ENCODE data around the gene ARHGAP27. TPM values are rescaled to one million over a fixed set of nuclear protein-coding genes. Genes with fewer than 3 reads are reported as not detected.
A peak's percentile ranks its signal among the peaks of the same experiment; 100 is the strongest.

Gene ARHGAP27
- total RNA-seq, 3 donors from 2014 or later (not counting 1 experiment from before 2014, with no cell fraction given), result 125 to 141 (median 126) TPM

GRCh38 chr17:45394913-45395568 lies 37.6 kb downstream of the ARHGAP27 start:
- DNase-seq, result peak in 1 of 2 donors; percentile 74
- Histone ChIP-seq H3K36me3 (ENCODE audit: control insufficient read depth, insufficient read depth, low read length) (peaks cover 54% of the 10 kb centered on the region), H3K27me3 (ENCODE audit: control insufficient read depth, insufficient read depth, low read length) (no peaks in the 10 kb centered on the region), H3K4me3 (ENCODE audit: low read length) (no peak overlapping the region), H3K9me3 (ENCODE audit: control insufficient read depth, insufficient read depth, low read length) (no peaks in the 10 kb centered on the region), H3K27ac (ENCODE audit: low read length) (peak overlapping the region; percentile 11), H3K4me1 (ENCODE audit: control insufficient read depth, insufficient read depth, low read length) (peaks cover 6% of the 10 kb centered on the region)
- H3K27ac Mint-ChIP-seq, result peak overlapping the region in 1 of 2 donors; percentile 43
- WGBS (ENCODE audit: insufficient coverage), result 60% methylated on average over 22 of the region's 30 CpGs
- no peaks in the 10 kb centered on the region for H3K27me3 Mint-ChIP-seq (ENCODE audit: low read depth in 2 of 2)
- H3K4me1 Mint-ChIP-seq, result peaks cover 16 to 25% of the 10 kb centered on the region in 2 donors
- TF ChIP-seq CTCF (IDR thresholded peaks at IDR 0.05), result peak; percentile 55
- H3K9me3 Mint-ChIP-seq, result no peaks in the 10 kb centered on the region
- intact Hi-C loops (cut with micrococcal nuclease), result no loop called here
- peak; percentile 55 to 78 (median 69) for ATAC-seq
- H3K36me3 Mint-ChIP-seq, result peaks cover 6% of the 10 kb centered on the region
- H3K4me3 Mint-ChIP-seq, result no peak overlapping the region

- peaks cover 16 to 25% of the 10 kb centered on the region in 2 donors for H3K4me1 Mint-ChIP-seq
- Histone ChIP-seq H3K4me1 (ENCODE audit: control insufficient read depth, insufficient read depth, low read length) (peaks cover 6% of the 10 kb centered on the region), H3K4me3 (ENCODE audit: low read length) (no peak overlapping the region), H3K9me3 (ENCODE audit: control insufficient read depth, insufficient read depth, low read length) (no peaks in the 10 kb centered on the region), H3K36me3 (ENCODE audit: control insufficient read depth, insufficient read depth, low read length) (peaks cover 49% of the 10 kb centered on the region), H3K27ac (ENCODE audit: low read length) (no peak overlapping the region), H3K27me3 (ENCODE audit: control insufficient read depth, insufficient read depth, low read length) (no peaks in the 10 kb centered on the region)
- H3K27ac Mint-ChIP-seq, result peak overlapping the region in 1 of 2 donors; percentile 43
- TF ChIP-seq CTCF (IDR thresholded peaks at IDR 0.05), result no peak
- no peaks in the 10 kb centered on the region for H3K9me3 Mint-ChIP-seq
- intact Hi-C loops (cut with micrococcal nuclease), result no loop called here
- DNase-seq, result no peak
- ATAC-seq, result no peak
- H3K36me3 Mint-ChIP-seq, result peaks cover 6% of the 10 kb centered on the region
- no peak overlapping the region for H3K4me3 Mint-ChIP-seq
- 85% methylated on average over 4 of the region's 4 CpGs for WGBS (ENCODE audit: insufficient coverage)
- peaks cover 0 to 2% of the 10 kb centered on the region in 2 donors for H3K27me3 Mint-ChIP-seq (ENCODE audit: low read depth in 2 of 2)
Measured at GRCh38 chr17:45394564-45394912, 38.1 kb downstream of the ARHGAP27 start.

- no peaks in the 10 kb centered on the region for H3K27me3 ChIP-seq (ENCODE audit: control insufficient read depth, insufficient read depth, low read length)
- no peak overlapping the region for H3K4me3 ChIP-seq (ENCODE audit: low read length)
- DNase-seq (no peak), ATAC-seq (no peak)
- Mint-ChIP-seq H3K27ac (peak overlapping the region; percentile 49 to 52), H3K36me3 (peaks cover 6% of the 10 kb centered on the region), H3K9me3 (no peaks in the 10 kb centered on the region), H3K4me3 (no peak overlapping the region), H3K4me1 (peaks cover 16 to 25% of the 10 kb centered on the region in 2 donors), H3K27me3 (ENCODE audit: low read depth in 2 of 2) (peaks cover 0 to 3% of the 10 kb centered on the region in 2 donors)
- peaks cover 6% of the 10 kb centered on the region for H3K4me1 ChIP-seq (ENCODE audit: control insufficient read depth, insufficient read depth, low read length)
- no peaks in the 10 kb centered on the region for H3K9me3 ChIP-seq (ENCODE audit: control insufficient read depth, insufficient read depth, low read length)
- peaks cover 45% of the 10 kb centered on the region for H3K36me3 ChIP-seq (ENCODE audit: control insufficient read depth, insufficient read depth, low read length)
- no peak for TF ChIP-seq CTCF (IDR thresholded peaks at IDR 0.05)
- H3K27ac ChIP-seq (ENCODE audit: low read length), result no peak overlapping the region
- WGBS (ENCODE audit: insufficient coverage), result 72% methylated on average over 6 of the region's 6 CpGs
- intact Hi-C loops (cut with micrococcal nuclease), result no loop called here
Measured at GRCh38 chr17:45394091-45394490, 38.6 kb downstream of the ARHGAP27 start.

- H3K4me1 Mint-ChIP-seq, result peaks cover 16 to 25% of the 10 kb centered on the region in 2 donors
- H3K27ac Mint-ChIP-seq, result peak overlapping the region; percentile 49 to 52
- H3K4me3 Mint-ChIP-seq, result no peak overlapping the region
- no peak for ATAC-seq
- Histone ChIP-seq H3K4me3 (ENCODE audit: low read length) (no peak overlapping the region), H3K27me3 (ENCODE audit: control insufficient read depth, insufficient read depth, low read length) (no peaks in the 10 kb centered on the region), H3K36me3 (ENCODE audit: control insufficient read depth, insufficient read depth, low read length) (peaks cover 38% of the 10 kb centered on the region), H3K9me3 (ENCODE audit: control insufficient read depth, insufficient read depth, low read length) (no peaks in the 10 kb centered on the region), H3K27ac (ENCODE audit: low read length) (no peak overlapping the region), H3K4me1 (ENCODE audit: control insufficient read depth, insufficient read depth, low read length) (peaks cover 6% of the 10 kb centered on the region)
- H3K9me3 Mint-ChIP-seq, result no peaks in the 10 kb centered on the region
- H3K27me3 Mint-ChIP-seq (ENCODE audit: low read depth in 2 of 2), result peaks cover 3 to 5% of the 10 kb centered on the region in 2 donors
- H3K36me3 Mint-ChIP-seq, result peaks cover 6% of the 10 kb centered on the region
- TF ChIP-seq CTCF (IDR thresholded peaks at IDR 0.05), result no peak
- no peak for DNase-seq
- WGBS (ENCODE audit: insufficient coverage), result 93% methylated on average over 5 of the region's 5 CpGs
- intact Hi-C loops (cut with micrococcal nuclease), result no loop called here
Measured at GRCh38 chr17:45393411-45393810, 39.3 kb downstream of the ARHGAP27 start.

All from natural killer cell (primary cell).